Stomach (tissue), 4 donors: Measurements from ENCODE around the gene NIFK.

Experiments
- CTCF ChIP-seq, 7 experiments: fragments of 450-650 bp in 4 of 7; fragments of 200-600 bp in 3 of 7; sonication (generic) in 3 of 7; IDR thresholded peaks; one replicate each; pipeline ENCODE4 v1.5.1; 2016 to 2019; ENCODE audit warnings: antibody characterized with exemption in 7 of 7, control low read depth in 2 of 7, mild to moderate bottlenecking in 1 of 7
- EP300 ChIP-seq: sonication (generic); formaldehyde crosslinking; IDR thresholded peaks from one replicate; pipeline ENCODE4 v1.6.1; 2017; ENCODE audit warnings: antibody characterized with exemption
- POLR2A ChIP-seq, 4 donors: fragments of 450-650 bp; IDR thresholded peaks; one replicate each; pipeline ENCODE4 v1.6.1; 2016; ENCODE audit warnings: antibody characterized with exemption in 4 of 4, control low read depth in 2 of 4, mild to moderate bottlenecking in 1 of 4, moderate library complexity in 1 of 4
- POLR2AphosphoS5 ChIP-seq, 3 donors: sonication (generic); formaldehyde crosslinking; IDR thresholded peaks; one replicate each; pipeline ENCODE4 v1.6.1; 2016; ENCODE audit warnings: antibody characterized with exemption in 3 of 3

- TF ChIP-seq CTCF (IDR thresholded peaks at IDR 0.05) (no peak), POLR2A (IDR thresholded peaks at IDR 0.05) (no peak), POLR2AphosphoS5 (IDR thresholded peaks at IDR 0.05) (no peak), EP300 (no peak)
Observed at GRCh38 chr2:121707344-121707919, 29.2 kb downstream of the NIFK start.
